ENCODE measurements around the gene ATRN.

The ATRN gene

GRCh38 chr20:3689978-3690377 lies 219.2 kb downstream of the ATRN start:
- DNase-seq (ENCODE audit: low read depth): no peak
- no peak overlapping the region for H3K4me3 ChIP-seq (ENCODE audit: low read length)
- TF ChIP-seq, protein P1, sequence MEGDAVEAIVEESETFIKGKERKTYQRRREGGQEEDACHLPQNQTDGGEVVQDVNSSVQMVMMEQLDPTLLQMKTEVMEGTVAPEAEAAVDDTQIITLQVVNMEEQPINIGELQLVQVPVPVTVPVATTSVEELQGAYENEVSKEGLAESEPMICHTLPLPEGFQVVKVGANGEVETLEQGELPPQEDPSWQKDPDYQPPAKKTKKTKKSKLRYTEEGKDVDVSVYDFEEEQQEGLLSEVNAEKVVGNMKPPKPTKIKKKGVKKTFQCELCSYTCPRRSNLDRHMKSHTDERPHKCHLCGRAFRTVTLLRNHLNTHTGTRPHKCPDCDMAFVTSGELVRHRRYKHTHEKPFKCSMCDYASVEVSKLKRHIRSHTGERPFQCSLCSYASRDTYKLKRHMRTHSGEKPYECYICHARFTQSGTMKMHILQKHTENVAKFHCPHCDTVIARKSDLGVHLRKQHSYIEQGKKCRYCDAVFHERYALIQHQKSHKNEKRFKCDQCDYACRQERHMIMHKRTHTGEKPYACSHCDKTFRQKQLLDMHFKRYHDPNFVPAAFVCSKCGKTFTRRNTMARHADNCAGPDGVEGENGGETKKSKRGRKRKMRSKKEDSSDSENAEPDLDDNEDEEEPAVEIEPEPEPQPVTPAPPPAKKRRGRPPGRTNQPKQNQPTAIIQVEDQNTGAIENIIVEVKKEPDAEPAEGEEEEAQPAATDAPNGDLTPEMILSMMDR (conservative IDR thresholded peaks at IDR 0.05; ENCODE audit: low read depth, low read length): no peak

DNA sequence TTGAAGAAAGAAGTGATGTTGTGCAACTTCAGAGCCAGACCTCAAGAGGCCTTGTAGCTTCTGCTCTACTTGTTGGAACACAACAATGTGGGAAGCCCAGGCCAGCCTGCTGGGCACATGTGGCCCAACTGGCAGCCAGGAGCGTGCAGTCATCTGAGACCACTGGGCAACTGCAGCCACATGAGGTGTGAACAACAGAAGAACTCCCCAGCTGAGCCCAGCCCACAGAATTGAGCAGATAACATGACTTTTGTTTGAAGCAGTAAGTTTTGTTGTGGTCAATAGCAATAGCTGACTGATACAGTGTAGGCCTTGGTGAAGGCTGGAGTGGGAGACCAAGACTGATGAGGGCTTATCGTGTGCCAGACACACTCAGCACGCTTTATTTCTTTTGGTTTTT lies 219.6 kb downstream of the ATRN start:
- DNase-seq (ENCODE audit: low read depth): no peak
- TF ChIP-seq, protein P1 (conservative IDR thresholded peaks at IDR 0.05; ENCODE audit: low read depth, low read length): no peak
- H3K4me3 ChIP-seq (ENCODE audit: low read length): no peak overlapping the region

GRCh38 chr20:3691306-3691705 lies 220.5 kb downstream of the ATRN start:
- no peak overlapping the region for H3K4me3 ChIP-seq (ENCODE audit: low read length)
- TF ChIP-seq, protein P1 (conservative IDR thresholded peaks at IDR 0.05; ENCODE audit: low read depth, low read length): no peak
- no peak for DNase-seq (ENCODE audit: low read depth)

- TF ChIP-seq, protein P1 (conservative IDR thresholded peaks at IDR 0.05; ENCODE audit: low read depth, low read length): no peak
- H3K4me3 ChIP-seq (ENCODE audit: low read length): no peak overlapping the region
- DNase-seq (ENCODE audit: low read depth): no peak
Measured at GRCh38 chr20:3691897-3692296, 221.1 kb downstream of the ATRN start.

DNA sequence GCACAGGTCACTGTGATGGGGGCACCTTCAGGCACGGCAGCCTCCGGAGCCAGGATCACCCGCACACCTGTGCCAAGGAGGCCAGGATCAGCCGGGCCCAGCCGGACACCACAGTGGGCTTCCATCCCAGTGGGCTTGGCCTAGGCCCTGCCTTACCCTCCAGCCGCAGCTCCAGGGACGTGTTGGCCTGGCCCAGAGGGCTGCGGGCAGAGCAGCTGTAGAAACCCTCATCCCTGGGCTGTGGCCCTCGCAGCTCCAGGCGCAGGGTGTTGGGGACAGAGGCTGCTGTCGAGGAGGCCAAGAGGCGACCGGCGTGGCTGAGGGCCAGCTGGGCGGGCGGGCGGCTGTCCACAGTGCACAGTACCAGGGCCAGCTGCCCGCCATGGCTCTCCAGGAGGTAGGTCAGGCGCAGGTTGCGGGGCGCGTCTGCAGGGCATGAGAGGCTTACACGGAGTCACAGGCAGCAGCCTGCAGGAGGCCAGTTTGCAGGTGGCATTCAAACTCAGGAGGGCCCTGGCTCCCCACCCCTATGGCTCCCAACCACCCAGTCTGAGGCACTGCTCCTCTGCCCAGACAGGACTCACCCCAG lies 222.0 kb downstream of the ATRN start:
- H3K4me3 ChIP-seq (ENCODE audit: low read length): no peak overlapping the region
- DNase-seq (ENCODE audit: low read depth): no peak
- TF ChIP-seq, protein P1 (conservative IDR thresholded peaks at IDR 0.05; ENCODE audit: low read depth, low read length): no peak

GRCh38 chr20:3693376-3693775 lies 222.6 kb downstream of the ATRN start:
- H3K4me3 ChIP-seq (ENCODE audit: low read length): no peak overlapping the region
- DNase-seq (ENCODE audit: low read depth): no peak
- TF ChIP-seq, protein P1 (conservative IDR thresholded peaks at IDR 0.05; ENCODE audit: low read depth, low read length): no peak

GRCh38 chr20:3694864-3695263 lies 224.0 kb downstream of the ATRN start:
- TF ChIP-seq, protein P1 (conservative IDR thresholded peaks at IDR 0.05; ENCODE audit: low read depth, low read length): no peak
- no peak overlapping the region for H3K4me3 ChIP-seq (ENCODE audit: low read length)
- no peak for DNase-seq (ENCODE audit: low read depth)

Data from retinal pigment epithelial cell (primary cell).